NT2/D1 (cell line): Measurements from ENCODE around the gene FOXP1.

Experiments
- SUZ12 ChIP-seq: IDR thresholded peaks from 2 replicates; pipeline ENCODE4 v1.6.1; 2011; ENCODE audit not compliant: insufficient read length, insufficient read depth; ENCODE audit errors: extremely low read depth
- YY1 ChIP-seq: IDR thresholded peaks from 2 replicates; pipeline ENCODE4 v1.6.1; 2011; ENCODE audit not compliant: insufficient read length, insufficient read depth

DNA sequence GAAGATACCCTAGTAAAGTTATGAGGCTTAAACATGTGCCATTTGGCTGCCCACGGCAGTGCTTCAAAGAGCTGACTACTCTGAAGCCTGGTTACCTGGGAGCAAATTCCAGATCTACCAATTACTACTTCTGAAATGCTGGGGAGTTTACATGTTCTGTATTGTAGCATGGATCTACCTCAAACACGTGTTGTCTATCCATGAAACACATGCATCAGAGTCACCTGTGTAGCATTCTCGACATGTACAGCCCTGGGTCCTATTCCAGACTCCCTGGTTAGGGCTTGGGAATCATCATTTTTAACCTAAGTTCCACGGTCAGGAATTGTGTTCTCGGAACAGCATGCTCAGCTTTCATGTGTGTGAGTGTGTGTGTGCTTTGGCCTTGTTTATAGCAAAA lies 671.8 kb downstream of the FOXP1 start:
- TF ChIP-seq YY1 (no peak), SUZ12 (no peak)
